Measurements from ENCODE around the gene MBD6.

The MBD6 gene

DNA sequence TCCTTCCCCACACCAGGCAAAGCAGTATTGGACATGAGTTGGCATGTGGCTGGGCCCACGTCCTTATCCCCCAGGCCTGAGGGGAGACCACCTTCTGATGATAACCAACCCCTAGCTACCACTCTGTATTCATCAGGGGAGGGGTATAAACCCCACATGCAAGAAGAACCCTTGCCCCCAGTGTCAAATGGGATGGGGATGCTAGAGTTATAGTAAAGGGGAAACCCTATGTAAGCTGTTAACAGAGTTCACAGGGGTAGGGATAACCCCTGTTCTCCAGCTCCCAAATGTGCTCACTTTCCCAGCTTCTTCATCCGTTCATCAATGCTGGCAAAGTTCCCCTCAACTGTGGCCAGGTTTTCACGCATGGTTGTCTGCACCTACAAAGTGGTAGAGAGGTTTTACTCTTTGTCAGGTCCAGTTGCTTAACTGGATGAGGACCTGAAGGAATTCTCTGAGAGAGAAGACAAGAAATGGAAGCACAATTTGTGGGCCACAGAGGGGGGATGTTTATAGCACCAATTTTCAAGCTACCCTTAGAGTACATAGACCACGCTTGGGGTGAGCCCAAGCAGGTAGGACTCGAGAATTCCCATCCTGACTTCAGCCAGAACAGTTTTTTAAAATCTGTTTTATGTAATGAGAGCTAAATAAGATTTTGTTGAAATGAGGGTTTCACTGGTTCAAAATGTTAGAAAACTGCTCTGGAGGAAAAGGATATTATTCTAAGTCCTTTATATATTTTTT is 7.9 kb downstream of the MBD6 start:
- no peak for FAIRE-seq

DNA sequence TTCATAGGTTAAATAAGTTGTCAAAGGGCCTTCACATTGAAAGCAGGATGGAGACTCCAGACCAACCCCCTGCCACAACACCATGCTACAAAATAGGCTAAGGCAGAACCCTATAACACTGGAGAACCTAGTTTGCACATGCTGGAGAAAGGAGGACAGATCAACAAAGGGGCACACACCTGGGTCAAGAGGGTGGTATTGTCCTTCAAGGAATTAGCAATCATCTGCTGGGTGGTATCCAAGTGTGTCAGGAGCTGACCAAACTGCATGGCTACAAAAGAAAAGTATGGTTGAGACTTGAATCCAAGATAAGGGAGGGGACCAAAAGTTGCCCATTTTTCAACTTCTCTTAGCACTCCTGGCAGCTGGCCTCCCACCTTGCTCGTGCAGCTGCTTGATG is 9.2 kb downstream of the MBD6 start:
- FAIRE-seq = no peak

DNA sequence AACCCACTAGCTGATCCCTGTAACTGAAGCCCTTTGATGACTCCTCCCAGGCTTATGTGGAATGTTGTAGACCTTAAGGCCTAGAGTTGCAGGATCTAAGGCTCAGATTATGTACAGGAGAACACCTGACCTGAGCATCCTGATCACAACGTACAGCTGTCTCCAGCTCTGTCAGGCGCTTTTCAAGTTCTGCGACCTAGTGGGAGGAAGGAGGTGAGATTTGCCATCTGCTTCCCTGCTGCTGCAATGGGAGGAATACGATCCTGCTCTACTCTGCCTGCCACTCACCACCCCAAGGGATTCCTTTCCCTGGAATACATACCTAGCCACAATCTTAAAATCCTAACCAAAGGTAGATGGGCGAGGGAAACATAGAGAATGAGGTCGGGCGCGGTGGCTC is 10.5 kb downstream of the MBD6 start:
- no peak for FAIRE-seq

DNA sequence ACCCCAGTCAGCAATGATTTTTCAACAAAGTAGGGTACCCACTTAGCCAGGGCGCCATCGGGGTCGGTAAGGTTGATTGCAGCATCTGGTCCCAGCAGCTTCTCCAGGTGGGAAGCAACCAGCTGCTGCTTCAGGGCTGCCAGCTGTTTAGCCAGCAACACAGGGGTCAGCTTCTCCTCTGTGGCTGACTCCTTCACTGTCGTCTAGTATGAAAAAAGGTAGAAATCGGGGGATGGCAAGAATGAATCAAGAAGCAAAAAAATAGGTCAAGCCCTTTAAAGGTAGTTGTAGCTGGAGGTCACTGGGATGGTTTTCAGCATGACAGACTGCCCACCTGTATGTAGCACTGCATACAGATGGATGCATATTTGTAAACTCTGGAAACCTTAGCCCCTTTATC is 11.6 kb downstream of the MBD6 start:
- no peak for FAIRE-seq

DNA sequence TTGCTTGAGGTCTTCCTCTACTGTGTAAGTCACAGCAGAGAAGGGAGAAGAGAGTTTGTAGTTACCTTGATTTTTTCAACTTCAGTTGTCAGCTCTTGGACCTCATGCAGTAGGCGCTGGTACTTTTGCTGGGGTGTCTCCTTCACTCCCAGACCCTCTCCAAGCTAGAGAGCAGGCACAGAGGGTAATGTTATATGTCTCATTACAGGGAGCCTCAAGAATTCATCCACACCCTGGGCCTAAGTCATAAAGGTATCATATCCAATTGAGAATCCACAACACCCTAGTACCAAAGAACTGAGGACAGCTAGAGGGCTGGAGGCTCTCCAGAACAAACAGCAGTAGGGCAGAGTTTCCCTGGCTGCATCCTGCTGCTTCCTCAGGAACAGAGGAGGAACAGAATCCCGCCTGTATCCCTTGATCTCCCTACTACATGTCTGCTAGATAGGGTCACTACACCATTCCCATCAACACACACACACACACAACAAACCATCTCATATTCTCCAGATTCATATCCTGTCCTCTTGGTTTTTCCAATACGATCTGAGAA is 12.4 kb downstream of the MBD6 start:
- FAIRE-seq = no peak

DNA sequence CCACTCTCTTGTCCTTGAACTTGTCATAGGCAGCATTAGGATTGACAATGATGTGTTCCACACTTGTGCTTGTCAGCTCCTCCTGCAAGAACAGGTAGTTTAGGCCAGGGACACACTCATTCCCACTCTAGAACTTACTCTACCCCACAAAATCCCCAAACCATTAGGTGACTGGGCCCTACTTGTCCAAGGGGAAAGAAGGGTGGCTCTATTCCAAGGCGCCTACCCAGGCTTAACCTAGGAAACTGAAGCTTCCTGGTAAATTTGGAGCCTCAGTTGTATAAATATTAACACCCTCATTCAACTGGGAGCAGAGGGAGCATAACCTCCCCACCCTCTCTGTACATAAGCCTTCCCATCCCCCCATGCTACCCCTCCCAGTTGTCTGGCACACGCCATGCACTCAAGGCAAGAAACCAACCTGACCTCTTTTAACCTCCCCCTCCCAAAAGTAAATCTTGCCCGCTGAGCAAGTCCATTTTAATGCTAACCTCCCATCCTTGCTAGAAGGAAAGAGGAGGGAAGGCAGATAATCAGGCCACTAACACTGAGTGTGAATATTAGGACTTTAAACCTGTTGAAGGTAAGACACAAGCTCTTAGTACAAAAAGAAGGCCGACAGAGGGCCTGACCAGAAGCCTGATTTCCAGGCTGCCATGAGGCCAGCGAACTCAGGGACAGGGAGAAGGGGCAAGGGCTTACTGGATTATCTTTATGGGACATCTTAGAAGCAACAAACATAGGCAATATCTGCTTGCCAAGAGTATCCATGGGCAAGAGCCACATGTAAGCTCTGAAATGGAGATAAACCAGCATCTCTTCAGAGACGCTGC is 13.4 kb downstream of the MBD6 start:
- FAIRE-seq = no peak

DNA sequence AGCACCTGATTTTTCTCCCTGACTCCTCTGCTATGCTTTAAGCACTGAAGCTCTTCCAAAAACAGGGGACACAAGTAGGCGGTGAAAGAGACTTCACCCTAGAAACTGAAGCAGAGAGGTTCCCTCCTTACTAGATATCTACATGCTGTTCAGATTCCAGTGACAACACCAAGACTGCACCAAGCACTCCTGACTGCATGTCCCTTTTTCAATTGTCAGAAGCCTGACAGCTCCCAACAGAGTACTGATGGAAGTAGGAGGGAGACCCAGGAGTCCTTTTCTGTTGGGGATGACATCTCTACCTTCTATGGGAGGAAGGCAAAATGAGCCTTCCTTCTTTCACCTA is 13.9 kb downstream of the MBD6 start:
- no peak for FAIRE-seq

DNA sequence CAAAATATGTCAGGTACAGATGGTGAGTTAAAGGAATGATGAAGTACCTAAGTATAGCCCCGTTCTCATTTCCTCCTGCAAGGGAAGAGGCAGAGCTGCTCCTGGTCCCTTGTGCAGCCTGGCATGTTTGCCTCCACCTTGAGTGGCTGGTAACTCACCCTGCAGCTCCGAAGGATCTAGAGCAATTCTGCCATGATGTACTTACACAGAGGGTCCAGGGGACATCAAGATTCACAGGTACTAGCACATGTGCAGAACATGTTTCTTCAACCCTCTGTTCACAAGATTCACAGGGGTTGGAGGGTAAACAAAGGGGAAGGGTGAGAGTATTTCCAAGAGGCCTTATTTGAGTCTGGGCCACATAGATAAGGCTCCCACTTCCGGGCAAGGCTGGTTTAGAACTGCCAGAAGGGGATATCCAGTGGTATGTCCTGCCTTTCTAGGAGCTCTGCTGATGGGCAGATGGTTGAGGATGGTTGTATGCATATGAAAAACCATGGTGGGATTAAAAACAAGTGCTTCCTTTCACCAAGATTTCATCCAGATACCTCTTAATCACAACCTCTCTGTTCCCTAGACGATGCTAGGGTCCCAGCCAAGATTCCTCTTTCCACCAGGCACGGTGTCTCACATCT is 16.6 kb downstream of the MBD6 start:
- no peak for FAIRE-seq

DNA sequence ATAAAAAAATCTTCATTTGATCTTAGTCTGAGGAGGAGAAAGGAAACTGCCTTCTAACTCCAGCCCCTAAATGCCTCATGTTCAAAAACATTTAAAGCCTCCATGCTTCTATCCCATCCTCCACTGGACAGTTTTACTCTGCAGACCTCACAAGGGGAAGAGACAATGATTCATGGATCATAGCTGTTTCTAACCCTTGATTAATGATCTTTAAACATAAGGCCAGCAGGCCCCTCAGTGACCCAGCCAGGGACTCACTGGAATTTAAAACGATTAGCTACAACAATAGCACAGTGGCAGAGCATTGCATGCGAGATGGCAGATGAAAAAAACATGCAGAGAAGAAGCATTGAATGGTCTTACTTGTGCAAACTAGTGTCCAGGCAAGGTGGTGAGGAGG is 18.4 kb downstream of the MBD6 start:
- FAIRE-seq = no peak

DNA sequence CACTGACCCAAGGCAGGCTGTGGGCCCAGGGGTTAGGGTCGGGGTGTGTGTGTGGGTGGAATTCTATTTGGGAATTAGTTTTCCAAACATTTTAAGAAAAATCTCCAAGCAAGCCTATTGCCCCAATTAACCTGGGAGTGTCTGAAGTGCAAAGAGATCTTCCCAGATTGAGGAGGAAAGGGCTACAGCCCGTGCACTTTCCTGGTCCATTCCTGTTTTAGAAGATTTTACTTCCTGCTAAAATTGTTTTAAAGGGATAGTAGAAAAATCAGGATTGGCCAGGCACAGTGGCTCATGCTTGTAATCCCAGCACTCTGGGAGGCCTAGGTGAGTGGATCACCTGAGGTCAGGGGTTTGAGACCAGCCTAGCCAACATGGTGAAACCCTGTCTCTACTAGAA is 19.1 kb downstream of the MBD6 start:
- no peak for FAIRE-seq

DNA sequence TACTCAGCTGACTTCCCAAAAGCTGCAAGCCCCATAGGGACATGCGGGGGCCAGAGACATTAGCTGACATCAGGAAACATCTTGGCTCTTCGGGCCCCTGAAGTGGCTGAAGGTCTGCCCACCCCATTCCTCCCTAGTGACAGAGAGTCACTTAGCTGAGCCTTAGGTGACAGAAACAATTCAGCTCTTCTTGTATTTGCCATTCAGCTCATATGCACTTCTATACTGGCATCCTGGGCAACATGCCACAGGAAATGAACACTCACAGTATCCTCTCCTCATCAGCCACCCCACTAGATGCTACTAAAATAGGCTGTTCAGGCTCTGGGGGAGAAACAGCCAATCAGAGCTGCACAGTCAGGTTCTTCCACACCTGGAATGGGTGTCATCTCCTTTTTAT is 21.0 kb downstream of the MBD6 start:
- FAIRE-seq = no peak

DNA sequence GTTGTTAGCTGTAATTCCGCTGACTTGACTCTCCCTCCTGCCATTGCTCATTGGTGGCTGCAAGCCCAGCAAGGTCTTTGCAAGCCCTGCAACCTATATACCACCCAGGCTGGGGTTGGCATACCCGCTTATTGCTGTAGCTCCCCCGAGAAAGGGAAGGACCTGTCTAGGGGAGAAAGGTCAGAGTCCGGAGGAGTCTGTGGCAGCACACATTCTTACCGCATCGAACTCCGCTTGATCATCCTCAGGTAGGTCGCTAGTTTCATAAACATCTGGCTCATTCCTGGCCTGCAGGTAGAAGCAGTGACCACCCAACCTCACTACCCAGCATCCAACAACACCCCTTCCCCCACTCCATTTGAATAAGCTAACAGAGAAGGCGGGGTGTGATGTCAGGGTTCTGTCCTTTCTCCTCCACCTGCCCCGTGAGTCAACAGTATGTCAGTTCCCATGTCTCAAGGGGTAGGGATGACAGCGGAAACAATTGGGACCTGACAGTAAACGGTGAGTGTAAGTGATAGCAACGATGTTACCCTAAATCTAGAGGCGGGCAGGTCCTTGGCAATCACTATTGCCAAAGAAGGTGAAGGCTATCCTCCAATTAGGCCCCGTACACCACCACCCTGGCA is 23.3 kb downstream of the MBD6 start:
- FAIRE-seq = no peak

DNA sequence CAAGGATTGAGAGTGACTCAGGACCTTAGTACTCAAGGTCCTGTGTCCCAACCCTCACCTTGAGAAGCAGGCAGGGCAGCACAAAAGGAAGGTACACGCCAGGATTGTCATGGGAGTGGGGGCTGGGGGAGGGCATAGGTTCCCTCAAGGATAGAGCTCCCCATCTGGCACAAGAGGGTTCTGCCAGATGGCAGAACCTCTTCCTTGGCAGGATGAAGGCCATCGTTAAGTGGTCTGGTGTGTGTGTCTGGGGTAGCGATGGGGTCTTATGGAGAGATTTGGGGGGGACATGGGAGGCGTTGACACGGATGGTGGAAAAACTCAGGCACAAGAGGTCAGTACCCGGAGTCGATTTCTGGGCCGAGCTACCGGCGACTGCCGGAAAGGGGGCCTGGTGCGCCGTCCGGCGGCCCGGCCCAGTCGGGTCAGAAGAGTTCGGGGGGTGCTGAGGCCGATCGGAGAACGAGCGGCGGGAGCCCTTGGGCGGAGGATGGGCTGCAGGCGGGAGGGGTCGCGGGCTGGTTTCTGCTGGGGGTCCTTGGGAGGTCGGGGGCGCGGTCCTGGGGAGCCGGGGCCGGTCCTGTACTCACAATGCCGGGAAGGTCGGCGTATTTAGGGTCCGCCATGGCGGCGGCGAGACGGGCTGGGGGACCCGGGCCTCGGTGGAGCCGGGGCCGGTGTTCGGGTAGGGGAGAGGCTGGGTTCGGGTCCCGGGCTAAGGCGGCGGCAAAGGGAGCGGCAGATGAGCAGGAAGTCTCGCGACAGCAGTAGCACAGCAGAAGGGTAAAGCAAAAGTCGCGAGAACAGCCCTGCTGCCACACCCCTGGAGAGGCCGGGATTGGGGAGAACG is 24.0 kb downstream of the MBD6 start, which contains the start of gene DCTN2:
Gene DCTN2 (minus strand): TSS at position 755 of the 850 bp plus-strand sequence. CDS start 129 bp downstream, at position 626.
- FAIRE-seq = no peak

DNA sequence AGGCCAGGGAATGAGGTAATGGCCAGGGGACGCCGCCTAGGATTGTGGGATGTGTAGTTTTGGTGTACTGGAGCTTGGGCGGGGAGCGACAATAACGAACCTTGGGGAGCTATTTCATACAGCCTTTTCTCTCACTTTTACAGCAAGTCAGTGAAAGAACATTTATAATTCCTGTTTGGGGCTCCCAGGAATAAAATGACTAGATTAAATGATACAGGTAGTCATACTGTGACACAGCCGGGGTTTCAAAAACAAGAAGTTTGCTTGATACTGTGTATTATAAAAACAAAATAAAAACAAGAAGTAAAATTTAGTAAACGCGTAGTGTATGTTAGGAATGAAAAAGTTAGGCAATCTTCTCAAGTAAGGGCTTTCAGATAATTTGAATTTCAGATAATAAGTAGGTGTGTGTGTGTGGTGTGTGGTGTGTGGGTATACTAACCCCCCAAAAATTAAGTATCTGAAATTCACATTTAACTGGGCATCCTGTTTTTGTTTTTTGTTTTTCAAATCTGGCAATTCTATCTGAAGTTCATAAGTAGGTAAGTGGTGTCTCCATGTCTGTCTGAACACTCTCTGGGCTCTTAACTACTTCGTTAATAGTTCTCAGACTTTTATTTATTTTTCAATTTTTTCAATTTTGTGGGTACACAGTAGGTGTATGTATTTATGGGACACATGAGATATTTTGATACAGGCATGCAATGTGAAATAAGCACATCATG is 24.8 kb downstream of the MBD6 start:
- peak; percentile 96 for FAIRE-seq

DNA sequence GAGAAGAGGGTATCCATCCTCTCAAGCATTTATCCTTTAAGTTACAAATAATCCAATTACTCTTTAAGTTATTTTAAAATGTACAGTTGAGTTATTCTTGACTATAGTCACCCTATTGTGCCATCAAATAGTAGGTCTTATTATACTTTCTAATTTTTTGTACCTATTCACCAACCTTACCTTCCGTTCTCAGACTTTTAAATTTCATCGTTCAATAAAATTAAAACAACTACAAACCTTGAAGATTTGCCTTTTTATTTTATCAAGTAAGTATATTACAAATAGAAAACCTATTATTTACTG is 25.3 kb downstream of the MBD6 start:
- no peak for FAIRE-seq

DNA sequence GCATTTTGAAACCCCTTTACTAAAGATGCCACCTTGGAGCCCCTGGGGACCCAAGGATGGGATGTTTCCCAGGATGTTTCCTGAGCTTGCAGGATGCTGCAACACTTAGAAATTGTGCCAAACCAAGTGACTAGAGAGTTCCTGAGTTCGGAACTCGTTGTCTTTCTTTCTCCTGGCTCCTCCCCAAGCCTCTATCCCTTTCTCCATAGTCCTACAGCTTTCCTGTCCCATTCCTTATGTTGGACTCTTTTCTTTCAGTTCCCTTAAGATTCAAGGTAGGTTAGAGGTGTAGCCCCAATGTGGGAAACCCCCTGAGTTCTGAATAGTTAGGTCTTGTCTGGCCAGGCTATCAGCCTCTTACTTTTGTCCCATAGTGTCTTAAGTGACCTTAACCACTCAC is 25.9 kb downstream of the MBD6 start:
- FAIRE-seq = no peak

DNA sequence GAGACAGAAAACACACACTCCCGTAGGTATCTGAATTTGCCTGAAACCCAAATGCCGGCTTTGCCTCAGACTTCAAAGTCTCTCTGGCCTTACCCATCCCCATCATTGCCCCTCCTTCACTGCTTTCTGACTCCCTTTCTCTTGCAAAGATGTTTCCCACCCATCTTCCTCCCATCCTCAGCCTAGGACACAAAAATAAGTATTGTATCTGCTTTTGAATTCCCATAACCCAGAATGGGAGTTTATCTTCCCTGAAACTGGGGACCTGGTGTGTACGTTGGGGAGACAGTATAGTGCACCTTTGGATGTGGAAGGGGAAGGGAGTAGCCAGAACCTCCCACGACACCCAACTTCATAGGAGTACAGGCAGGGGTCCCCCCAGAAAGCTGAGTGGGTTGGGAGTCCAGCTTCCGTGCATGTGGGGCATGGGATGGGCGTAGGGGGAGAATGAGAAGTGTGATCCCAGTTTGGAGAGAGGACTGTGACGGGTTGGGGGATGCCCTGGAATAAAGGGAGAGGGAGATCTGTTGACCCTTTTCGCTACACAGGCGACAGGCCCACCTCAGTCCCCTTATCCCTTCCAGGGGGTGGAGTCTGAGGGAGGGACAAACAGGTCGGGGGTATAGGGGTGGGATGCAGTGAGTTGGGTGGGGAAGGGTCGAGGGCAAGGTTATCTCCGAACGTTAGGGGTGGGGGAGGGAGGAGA is 26.7 kb downstream of the MBD6 start:
- FAIRE-seq = no peak

DNA sequence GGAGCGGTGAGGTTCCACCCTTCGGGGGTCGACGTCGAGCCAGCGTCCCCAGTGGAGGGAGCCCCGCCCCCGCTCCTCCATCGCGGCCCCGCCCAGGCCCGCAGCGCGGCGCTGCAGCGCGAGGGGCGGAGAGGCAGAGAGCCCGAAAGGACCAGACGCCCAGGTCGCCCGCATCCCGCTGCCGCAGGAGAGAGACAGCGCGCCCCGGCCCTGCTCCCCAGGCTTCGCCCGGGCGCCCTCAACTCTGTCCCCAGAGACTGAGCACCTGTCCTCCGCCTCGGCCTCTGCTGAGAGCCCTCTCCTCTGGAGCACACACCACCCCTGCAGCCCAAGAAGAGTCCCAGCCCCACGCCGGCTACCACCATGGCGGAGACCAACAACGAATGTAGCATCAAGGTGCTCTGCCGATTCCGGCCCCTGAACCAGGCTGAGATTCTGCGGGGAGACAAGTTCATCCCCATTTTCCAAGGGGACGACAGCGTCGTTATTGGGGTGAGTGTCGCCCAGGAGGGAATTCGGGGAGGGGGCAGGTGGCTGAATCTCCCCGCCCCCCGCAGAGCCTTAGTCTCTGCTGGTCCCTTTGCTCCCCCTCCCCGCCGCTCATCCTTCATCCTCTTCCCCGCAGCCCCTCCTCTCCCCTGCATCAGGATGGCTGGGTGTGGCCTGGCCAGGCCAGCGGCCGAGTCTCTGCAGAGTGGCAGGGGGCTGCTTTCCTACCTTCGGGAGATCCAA is 27.5 kb downstream of the MBD6 start, which contains the start of gene KIF5A:
Gene KIF5A (plus strand): TSS at position 136 of the 732 bp plus-strand sequence. CDS start 228 bp downstream, at position 364.
- no peak for FAIRE-seq

DNA sequence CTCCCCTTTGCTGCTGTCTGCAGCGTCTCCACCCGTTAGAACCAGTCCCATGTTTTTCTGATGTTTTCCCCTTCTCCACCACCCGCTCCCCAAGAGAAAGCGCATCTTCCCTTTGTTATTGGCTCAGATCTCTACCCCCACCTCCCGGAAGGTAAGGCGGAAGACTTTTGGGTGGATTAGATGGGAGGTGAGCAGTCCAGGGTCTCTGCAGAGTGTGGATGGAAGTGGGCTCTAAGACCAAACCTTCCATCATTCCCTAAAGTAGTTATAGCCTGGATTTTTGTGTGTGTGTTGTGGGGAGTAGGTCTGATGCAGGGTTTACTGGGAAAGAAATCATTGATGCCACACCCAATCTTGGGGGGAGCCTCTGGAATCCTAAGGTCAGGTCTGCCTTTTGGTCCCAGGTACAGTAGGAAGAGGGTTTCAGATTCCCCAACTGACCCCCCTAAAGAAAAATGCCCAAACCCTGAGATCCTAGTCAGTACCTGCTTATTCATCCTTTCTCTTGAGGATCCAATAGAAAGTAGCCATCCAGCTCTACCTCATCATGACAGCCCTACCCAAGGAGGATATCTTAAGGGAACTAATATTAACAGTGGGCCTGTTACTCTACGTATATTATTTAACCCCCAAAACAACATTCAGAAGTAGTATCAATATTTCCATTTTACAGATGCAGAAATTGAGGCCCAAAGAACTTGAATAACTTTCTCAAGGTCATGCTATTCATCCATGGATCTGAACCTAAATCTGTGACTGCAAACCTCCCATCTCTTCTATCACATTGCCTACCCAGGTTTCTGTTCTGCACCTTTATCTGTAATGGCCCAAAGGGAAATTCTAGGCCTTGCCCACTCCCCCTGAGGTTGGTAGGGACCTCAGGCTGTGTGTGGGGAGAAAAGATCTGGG is 28.3 kb downstream of the MBD6 start:
- FAIRE-seq = no peak

All from G401.6 (cell line).